GM12865 (cell line): ENCODE results near the gene NTPCR.

Experiments used
- DNase-seq: peaks from one replicate; pipeline ENCODE4 v3.0.0; 2010; ENCODE audit warnings: low read depth
- H3K4me3 ChIP-seq: 2 replicates; pipeline ENCODE4 v1.5.1; 2011; ENCODE audit warnings: mild to moderate bottlenecking, low read depth, low read length, control low read depth
- CTCF ChIP-seq: IDR thresholded peaks from 2 replicates; pipeline ENCODE4 v1.5.1; 2011; ENCODE audit warnings: low read length, control low read depth, low read depth, inconsistent platforms; ENCODE audit not compliant: insufficient read depth; ENCODE audit errors: missing control alignments

NTPCR gene

GRCh38 chr1:232950197-232951176 lies at the start of gene NTPCR:
Gene NTPCR, plus strand, starts transcription at chr1:232950611. Its CDS starts 100 bp downstream, at chr1:232950711.
- TF ChIP-seq CTCF = no peak
- peak within 1 kb of the TSS; percentile 98 for H3K4me3 ChIP-seq
- DNase-seq = peak; percentile 96

- no peak overlapping the region for H3K4me3 ChIP-seq
- no peak for DNase-seq
- TF ChIP-seq CTCF = no peak
These were observed 49.6 kb upstream of the NTPCR start for GRCh38 chr1:232900818-232901217.

- peak; percentile 46 for DNase-seq
- no peak overlapping the region for H3K4me3 ChIP-seq
- TF ChIP-seq CTCF = no peak
These were observed 49.2 kb upstream of the NTPCR start for GRCh38 chr1:232901255-232901654.

GRCh38 chr1:232902774-232903350 lies 47.5 kb upstream of the NTPCR start:
- no peak overlapping the region for H3K4me3 ChIP-seq
- no peak for DNase-seq
- no peak for TF ChIP-seq CTCF

- no peak overlapping the region for H3K4me3 ChIP-seq
- no peak for TF ChIP-seq CTCF
- DNase-seq = no peak
These were observed 46.3 kb upstream of the NTPCR start for GRCh38 chr1:232904131-232904530.

- no peak overlapping the region for H3K4me3 ChIP-seq
- peak; percentile 55 for DNase-seq
- TF ChIP-seq CTCF = no peak
These were observed 45.8 kb upstream of the NTPCR start for GRCh38 chr1:232904566-232904965.
